ENCODE measurements around the gene PPFIA4. TPM values are rescaled to one million over a fixed set of nuclear protein-coding genes. Genes with fewer than 3 reads are reported as not detected.

The PPFIA4 gene
- total and polyA plus RNA-seq, 8 donors: 0.29 to 2.2 (median 0.89) TPM; not detected in 1

DNA sequence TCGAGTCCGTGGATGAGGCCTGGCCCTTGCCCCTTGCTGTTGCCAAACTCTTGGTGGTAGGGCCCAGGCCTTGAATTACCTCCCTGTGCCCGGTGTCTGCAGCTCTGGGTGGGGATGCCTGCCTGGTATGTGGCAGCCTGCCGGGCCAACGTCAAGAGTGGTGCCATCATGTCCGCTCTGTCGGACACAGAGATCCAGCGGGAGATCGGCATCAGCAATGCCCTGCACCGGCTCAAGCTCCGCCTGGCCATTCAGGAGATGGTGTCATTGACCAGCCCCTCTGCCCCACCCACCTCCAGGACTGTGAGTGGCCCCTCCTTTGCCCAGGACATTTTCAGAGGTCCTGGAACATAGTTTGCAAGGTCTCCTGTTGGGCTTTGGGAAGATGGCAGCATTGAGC, 33.8 kb downstream of the PPFIA4 start:
- H3K4me1 ChIP-seq: peaks cover 0 to 4% (median 0%) of the 10 kb centered on the region in 4 donors
- H3K36me3 ChIP-seq: no peaks in the 10 kb centered on the region
- no peaks in the 10 kb centered on the region for H3K9me3 ChIP-seq
- peaks cover 0 to 4% (median 0%) of the 10 kb centered on the region in 3 donors for H3K27me3 ChIP-seq
- H3K4me3 ChIP-seq: no peak overlapping the region
- no peak overlapping the region for H3K27ac ChIP-seq
- TF ChIP-seq, protein P1, sequence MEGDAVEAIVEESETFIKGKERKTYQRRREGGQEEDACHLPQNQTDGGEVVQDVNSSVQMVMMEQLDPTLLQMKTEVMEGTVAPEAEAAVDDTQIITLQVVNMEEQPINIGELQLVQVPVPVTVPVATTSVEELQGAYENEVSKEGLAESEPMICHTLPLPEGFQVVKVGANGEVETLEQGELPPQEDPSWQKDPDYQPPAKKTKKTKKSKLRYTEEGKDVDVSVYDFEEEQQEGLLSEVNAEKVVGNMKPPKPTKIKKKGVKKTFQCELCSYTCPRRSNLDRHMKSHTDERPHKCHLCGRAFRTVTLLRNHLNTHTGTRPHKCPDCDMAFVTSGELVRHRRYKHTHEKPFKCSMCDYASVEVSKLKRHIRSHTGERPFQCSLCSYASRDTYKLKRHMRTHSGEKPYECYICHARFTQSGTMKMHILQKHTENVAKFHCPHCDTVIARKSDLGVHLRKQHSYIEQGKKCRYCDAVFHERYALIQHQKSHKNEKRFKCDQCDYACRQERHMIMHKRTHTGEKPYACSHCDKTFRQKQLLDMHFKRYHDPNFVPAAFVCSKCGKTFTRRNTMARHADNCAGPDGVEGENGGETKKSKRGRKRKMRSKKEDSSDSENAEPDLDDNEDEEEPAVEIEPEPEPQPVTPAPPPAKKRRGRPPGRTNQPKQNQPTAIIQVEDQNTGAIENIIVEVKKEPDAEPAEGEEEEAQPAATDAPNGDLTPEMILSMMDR (IDR thresholded peaks at IDR 0.05): no peak
- TF ChIP-seq POLR2A (IDR thresholded peaks at IDR 0.05): no peak
- TF ChIP-seq EP300 (IDR thresholded peaks at IDR 0.05): no peak
- no peak for TF ChIP-seq POLR2AphosphoS5 (IDR thresholded peaks at IDR 0.05)
- intact Hi-C loops (cut with DNase I; ENCODE audit: low total_unique reads): no loop called here
- DNase-seq: no peak
- 94 to 97% (median 95%) methylated on average over 2 to 11 of the region's 11 CpGs for WGBS, 5 donors

DNA sequence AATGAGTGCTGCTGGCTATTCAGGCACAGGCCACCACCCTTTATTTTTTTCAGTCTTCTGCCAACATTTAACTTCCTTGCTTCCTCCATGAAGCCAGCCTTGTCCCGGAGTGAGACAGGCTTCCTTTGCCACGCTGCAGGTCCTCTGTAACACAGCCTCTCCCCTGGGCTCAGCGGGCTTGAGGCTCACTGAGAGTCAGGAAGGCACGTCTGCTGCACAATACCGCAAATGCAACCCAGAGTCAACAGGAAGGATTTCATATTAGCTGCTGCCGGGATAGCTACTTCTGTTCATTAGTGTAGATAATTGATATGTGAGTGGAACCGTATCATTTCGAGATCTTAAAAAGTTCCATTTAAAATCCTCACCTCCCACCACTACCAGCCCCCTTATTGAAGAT, 37.0 kb downstream of the PPFIA4 start:
- intact Hi-C loops (cut with DNase I; ENCODE audit: low total_unique reads): no loop called here
- TF ChIP-seq POLR2AphosphoS5 (IDR thresholded peaks at IDR 0.05): no peak
- TF ChIP-seq, protein P1 (IDR thresholded peaks at IDR 0.05): no peak
- TF ChIP-seq EP300 (IDR thresholded peaks at IDR 0.05): no peak
- TF ChIP-seq POLR2A (IDR thresholded peaks at IDR 0.05): no peak
- WGBS, 5 donors: 57 to 78% (median 74%) methylated on average over 8 of the region's 8 CpGs
- Histone ChIP-seq H3K36me3 (no peaks in the 10 kb centered on the region), H3K9me3 (no peaks in the 10 kb centered on the region), H3K27me3 (no peaks in the 10 kb centered on the region), H3K27ac (no peak overlapping the region), H3K4me1 (peaks cover 0 to 2% (median under 1%) of the 10 kb centered on the region in 4 donors), H3K4me3 (no peak overlapping the region)
- no peak for DNase-seq

DNA sequence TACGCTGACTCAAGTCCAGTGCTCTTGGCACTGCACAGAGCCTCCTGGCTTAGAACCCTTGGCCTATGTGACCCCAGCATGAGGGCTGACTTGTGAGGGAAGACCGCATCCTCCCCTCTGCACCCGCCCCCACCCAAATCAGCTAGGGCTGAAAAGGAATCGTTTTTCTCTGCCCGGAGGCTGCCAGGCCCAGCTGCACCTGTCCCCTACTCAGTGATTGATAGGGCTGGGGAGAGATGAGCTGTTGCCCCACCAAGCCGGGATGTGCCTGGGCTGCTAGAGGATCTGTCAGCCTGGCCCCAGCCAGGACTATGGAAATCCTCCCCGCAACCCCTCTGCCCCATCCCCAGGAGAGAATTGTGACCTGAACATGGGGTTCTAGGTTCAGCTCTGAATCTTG, 38.9 kb downstream of the PPFIA4 start:
- H3K4me3 ChIP-seq: no peak overlapping the region
- H3K9me3 ChIP-seq: no peaks in the 10 kb centered on the region
- no peak overlapping the region for H3K27ac ChIP-seq
- no peak for DNase-seq
- WGBS, 5 donors: 73 to 75% (median 75%) methylated on average over 4 to 7 of the region's 7 CpGs
- TF ChIP-seq EP300 (IDR thresholded peaks at IDR 0.05) (no peak), POLR2AphosphoS5 (IDR thresholded peaks at IDR 0.05) (no peak), POLR2A (IDR thresholded peaks at IDR 0.05) (no peak)
- TF ChIP-seq, protein P1 (IDR thresholded peaks at IDR 0.05): no peak
- no peaks in the 10 kb centered on the region for H3K27me3 ChIP-seq
- intact Hi-C loops (cut with DNase I; ENCODE audit: low total_unique reads): no loop called here
- no peaks in the 10 kb centered on the region for H3K36me3 ChIP-seq
- peaks cover 5 to 19% (median 12%) of the 10 kb centered on the region in 4 donors for H3K4me1 ChIP-seq

DNA sequence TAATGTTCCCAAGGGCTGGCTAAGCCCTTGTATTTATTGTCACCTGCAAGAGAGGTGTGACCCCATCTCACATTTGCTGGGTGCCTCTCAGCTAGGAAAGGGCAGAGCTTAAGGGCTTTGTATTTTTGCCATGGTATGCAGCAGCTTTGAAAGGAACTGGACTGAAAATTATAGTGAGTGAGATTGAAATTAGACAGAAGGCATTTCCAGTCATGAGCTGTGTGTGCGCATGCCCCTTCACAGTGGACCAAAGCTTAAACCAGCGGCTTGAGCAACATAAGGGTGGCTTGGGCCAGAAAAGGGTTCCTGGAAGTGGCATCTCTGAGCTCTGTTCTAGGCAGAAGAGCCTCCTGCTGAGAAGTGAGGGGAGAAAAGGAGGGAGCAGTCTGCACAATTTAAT, 39.7 kb downstream of the PPFIA4 start:
- no peak overlapping the region for H3K27ac ChIP-seq
- WGBS, 5 donors: 48 to 97% (median 69%) methylated on average over 2 of the region's 2 CpGs
- no peak for DNase-seq
- intact Hi-C loops (cut with DNase I; ENCODE audit: low total_unique reads): no loop called here
- H3K4me1 ChIP-seq: peaks cover 5 to 19% (median 12%) of the 10 kb centered on the region in 4 donors
- H3K4me3 ChIP-seq: no peak overlapping the region
- H3K36me3 ChIP-seq: no peaks in the 10 kb centered on the region
- TF ChIP-seq, protein P1 (IDR thresholded peaks at IDR 0.05): no peak
- TF ChIP-seq POLR2AphosphoS5 (IDR thresholded peaks at IDR 0.05): no peak
- no peak for TF ChIP-seq EP300 (IDR thresholded peaks at IDR 0.05)
- TF ChIP-seq POLR2A (IDR thresholded peaks at IDR 0.05): no peak
- H3K27me3 ChIP-seq: no peaks in the 10 kb centered on the region
- H3K9me3 ChIP-seq: no peaks in the 10 kb centered on the region
